Inflammatory macrophage (primary cell): ENCODE data around the gene ARID4A.
"Not testable (repeated sequence)": the region's sequence is repeated elsewhere in the genome, so short reads cannot be mapped to it uniquely, and the experiment has no call there.

Experiments used
- DNase-seq, 2 donors: peaks; one replicate each; pipeline ENCODE4 v3.0.0-alpha.2; 2020 to 2022

Gene ARID4A

GRCh38 chr14:58362272-58362671 is 63.9 kb downstream of the ARID4A start:
- not testable (repeated sequence) for DNase-seq

DNA sequence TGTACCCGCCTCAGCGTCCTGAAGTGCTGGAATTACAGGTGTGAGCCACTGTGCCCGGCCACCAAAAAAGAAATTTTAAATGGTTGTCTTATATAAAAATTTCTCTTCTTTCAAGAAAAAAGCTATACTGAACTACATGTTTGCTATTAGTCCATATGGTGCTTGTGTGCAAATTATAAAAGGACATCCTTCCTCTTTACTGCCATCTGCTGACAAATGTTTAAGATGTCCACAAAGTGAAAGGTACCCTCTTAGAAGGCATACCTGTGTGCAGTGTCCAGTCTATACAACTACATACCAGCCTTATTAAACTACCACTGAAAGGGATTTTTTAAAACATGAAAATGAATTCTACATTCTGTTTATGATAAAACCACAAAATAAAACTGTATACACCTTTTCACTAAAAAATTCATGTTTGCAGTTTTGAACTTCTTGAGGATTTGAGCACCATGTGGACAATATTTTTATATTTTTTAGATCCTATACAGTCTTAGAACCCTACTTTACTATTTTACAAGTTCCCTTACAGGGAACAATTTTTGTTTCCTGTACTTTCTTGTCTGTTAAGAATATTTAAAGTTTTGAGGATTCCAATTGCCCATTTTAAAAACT is 64.5 kb downstream of the ARID4A start:
- peak in 1 of 2 donors; percentile 11 for DNase-seq

- peak; percentile 14 to 57 for DNase-seq
Observed at GRCh38 chr14:58364316-58364715, 66.0 kb downstream of the ARID4A start.

- DNase-seq = no peak
Observed at GRCh38 chr14:58367296-58367695, 68.9 kb downstream of the ARID4A start.

GRCh38 chr14:58368956-58369355 is 70.6 kb downstream of the ARID4A start:
- no peak for DNase-seq

DNA sequence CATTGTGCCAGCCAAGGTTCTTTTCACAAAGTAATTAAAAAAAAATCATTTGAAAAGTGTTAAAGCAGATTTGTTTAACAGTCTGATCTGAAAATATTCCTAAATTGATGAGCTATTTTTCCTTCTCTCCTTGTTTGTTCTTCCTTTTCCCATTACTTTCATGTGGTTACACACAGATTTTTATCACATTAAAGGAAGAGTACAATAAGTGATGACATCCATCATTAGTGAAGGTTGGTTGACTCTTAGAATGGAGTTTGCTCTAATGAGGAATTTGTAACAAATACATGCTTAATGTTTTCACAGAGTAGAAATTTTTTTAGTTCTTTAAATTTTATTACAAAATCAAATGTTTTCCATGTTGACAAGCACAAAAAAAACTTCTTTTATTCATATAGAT is 78.4 kb downstream of the ARID4A start:
- DNase-seq = no peak

- DNase-seq = no peak
Observed at GRCh38 chr14:58390830-58391229, 92.5 kb downstream of the ARID4A start.

- DNase-seq = no peak
Observed at GRCh38 chr14:58395562-58395811, 97.1 kb downstream of the ARID4A start.

DNA sequence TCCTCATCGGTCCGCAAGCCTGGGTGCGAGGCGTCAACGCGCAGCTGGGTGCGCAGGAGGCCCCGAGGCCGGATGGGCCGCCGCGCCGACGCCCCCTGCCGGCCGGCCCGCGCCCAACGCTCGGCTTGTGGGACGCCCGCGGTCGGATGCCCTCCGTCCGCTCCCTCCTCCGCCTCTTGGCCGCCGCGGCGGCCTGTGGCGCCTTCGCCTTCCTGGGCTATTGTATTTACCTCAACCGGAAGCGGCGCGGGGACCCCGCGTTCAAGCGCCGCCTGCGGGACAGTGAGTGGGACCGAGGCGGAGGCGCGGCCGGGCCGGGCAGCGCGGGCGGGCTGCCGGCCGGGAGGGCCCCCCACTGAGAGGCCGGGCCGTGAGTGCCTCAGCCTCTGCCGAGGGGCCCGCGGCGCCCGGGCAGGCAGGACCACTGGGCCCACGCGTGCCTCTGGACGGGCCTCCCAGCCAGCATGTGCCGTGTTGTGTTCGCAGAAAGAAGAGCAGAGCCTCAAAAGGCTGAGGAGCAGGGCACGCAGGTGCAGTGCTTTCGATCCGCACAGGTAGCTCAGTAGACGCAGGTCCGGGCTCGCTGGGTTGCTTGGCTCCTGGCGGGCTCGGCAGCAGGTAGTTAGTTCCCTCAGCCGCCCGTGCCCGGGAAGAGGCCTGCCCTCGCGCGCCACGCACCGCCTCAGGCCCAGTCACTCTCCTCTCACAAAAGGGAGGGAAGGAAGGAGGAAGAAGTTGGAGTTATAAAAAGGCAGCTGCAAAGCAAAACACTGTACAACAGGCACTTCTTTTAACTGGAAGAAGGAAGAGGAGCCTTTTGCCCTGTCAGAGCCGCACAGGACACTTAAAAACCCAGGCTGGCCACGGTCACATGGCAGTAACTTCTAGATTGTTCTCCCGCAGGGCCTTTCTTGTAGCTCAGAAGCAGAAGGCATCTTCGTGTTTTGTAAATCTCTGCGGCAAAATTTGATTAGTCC is 97.7 kb downstream of the ARID4A start, which contains the start of gene TOMM20L:
TSS of gene TOMM20L (plus strand) at position 119 of the 977 bp plus-strand sequence. CDS start at position 147, 28 bp downstream.
- DNase-seq = peak; percentile 74 to 80

- no peak for DNase-seq
Observed at GRCh38 chr14:58397156-58397555, 98.8 kb downstream of the ARID4A start.

DNA sequence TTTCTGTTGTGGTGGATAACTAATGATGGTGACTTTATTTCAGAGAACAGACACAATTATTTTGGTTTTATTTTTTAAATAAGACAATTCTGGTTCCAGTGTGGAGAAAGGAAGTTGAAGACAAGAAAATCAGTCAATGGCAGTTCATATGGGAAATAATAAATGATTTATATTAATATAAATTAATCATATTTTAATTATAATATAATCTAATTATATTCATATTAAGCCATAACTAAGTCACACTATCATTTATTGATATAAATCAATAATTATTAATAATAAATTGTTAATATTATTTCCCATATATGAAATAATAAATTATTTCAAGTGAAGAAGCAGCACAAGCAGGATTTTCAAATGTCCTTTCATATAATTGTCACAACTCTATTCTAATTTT is 100.1 kb downstream of the ARID4A start:
- DNase-seq = no peak

DNA sequence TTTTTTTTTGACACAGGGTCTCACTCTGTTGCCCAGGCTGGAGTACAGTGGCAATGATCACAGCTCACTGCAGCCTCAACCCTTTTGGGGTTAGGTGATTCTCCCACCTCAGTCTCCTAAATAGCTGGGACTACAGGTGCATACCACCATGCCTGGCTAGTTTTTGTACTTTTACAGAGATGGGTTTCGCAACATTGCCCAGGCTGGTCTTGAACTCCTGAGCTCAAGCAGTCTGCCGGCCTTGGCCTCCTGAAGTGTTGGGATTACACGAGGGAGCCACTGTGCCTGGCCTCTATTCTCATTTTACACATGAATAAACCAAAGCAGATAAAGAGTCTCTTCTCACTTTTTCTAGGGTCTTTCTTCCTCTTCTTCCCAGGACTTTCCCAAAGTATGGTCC is 100.5 kb downstream of the ARID4A start:
- no peak for DNase-seq

DNA sequence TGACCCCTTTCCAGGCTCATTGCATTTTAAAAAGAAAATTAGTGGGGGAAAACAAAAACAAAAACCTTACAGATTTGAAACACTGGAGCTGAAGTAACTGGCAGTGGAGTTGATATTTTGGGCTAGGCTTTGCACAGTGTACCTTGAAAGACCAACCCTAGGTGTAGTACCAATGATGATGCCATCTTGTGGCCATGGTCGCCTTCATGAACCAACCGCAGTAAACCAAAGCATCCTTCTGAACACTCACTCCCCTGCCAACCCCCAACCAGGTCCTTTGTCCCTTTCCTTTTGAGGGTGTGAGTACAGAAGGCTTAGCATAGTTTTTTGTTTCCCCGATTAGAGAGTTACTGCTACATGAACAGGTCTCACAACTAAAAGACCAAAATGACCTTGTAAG is 103.2 kb downstream of the ARID4A start:
- no peak for DNase-seq

- DNase-seq = no peak
Observed at GRCh38 chr14:58408681-58409215, 110.4 kb downstream of the ARID4A start.

GRCh38 chr14:58414845-58415244 is 116.5 kb downstream of the ARID4A start:
- DNase-seq = no peak

- no peak for DNase-seq
Observed at GRCh38 chr14:58415636-58416547, 117.5 kb downstream of the ARID4A start.

GRCh38 chr14:58416934-58417333 is 118.6 kb downstream of the ARID4A start:
- DNase-seq = not testable (repeated sequence)
